ENCODE results near the gene KIAA1549. TPM values are rescaled to one million over a fixed set of nuclear protein-coding genes. Genes with fewer than 3 reads are reported as not detected.
"Not testable (repeated sequence)": the region's sequence is repeated elsewhere in the genome, so short reads cannot be mapped to it uniquely, and the experiment has no call there.

Gene KIAA1549
- total and polyA plus RNA-seq, 4 donors: 0.13 to 0.89 (median 0.42) TPM

GRCh38 chr7:139026551-139026950 lies 45.4 kb upstream of the KIAA1549 start:
- Histone ChIP-seq H3K9me3 (ENCODE audit: control insufficient read depth in 4 of 4, low read length in 3 of 4) (no peaks in the 10 kb centered on the region), H3K9ac (ENCODE audit: low read depth in 1 of 2, low read length in 2 of 2) (no peak overlapping the region), H3K4me1 (ENCODE audit: control insufficient read depth in 4 of 4, insufficient read depth in 4 of 4, low read length in 3 of 4) (no peaks in the 10 kb centered on the region), H3K36me3 (ENCODE audit: control insufficient read depth in 4 of 4, insufficient read depth in 3 of 4, low read depth in 1 of 4, low read length in 3 of 4) (no peaks in the 10 kb centered on the region), H3K4me3 (ENCODE audit: low read depth in 1 of 3, low read length in 3 of 3) (no peak overlapping the region), H3K27ac (ENCODE audit: low read depth in 1 of 2, low read length in 2 of 2) (no peak overlapping the region), H3K27me3 (ENCODE audit: control insufficient read depth in 4 of 4, insufficient read depth in 4 of 4, low read length in 3 of 4) (no peaks in the 10 kb centered on the region)
- WGBS: 93% methylated on average over 6 of the region's 6 CpGs
- DNase-seq (ENCODE audit: low spot score): no peak
- TF ChIP-seq CTCF (IDR thresholded peaks at IDR 0.05; ENCODE audit: low read depth, low read length, missing input control): no peak
- TF ChIP-seq JUND (IDR thresholded peaks at IDR 0.05): no peak
- no peak for TF ChIP-seq RXRA (IDR thresholded peaks at IDR 0.05)
- TF ChIP-seq ATF3 (IDR thresholded peaks at IDR 0.05): no peak
- no peak for TF ChIP-seq YY1 (IDR thresholded peaks at IDR 0.05)
- TF ChIP-seq FOXA2 (IDR thresholded peaks at IDR 0.05): no peak
- TF ChIP-seq GABPA (IDR thresholded peaks at IDR 0.05 in 1 of 2, conservative IDR thresholded peaks at IDR 0.05 in 1 of 2): no peak
- TF ChIP-seq REST (IDR thresholded peaks at IDR 0.05): no peak
- no peak for TF ChIP-seq FOXA1 (IDR thresholded peaks at IDR 0.05)
- TF ChIP-seq EGR1 (IDR thresholded peaks at IDR 0.05; ENCODE audit: low read depth in 2 of 2): no peak
- TF ChIP-seq RAD21 (IDR thresholded peaks at IDR 0.05): no peak
- no peak for TF ChIP-seq MAX (IDR thresholded peaks at IDR 0.05)
- no peak for TF ChIP-seq NR2F2 (IDR thresholded peaks at IDR 0.05)
- no peak for TF ChIP-seq SP1 (IDR thresholded peaks at IDR 0.05)
- TF ChIP-seq ZBTB33 (IDR thresholded peaks at IDR 0.05): no peak
- TF ChIP-seq HNF4A (conservative IDR thresholded peaks at IDR 0.05): no peak
- no peak for TF ChIP-seq TAF1 (conservative IDR thresholded peaks at IDR 0.05)

- not testable (repeated sequence) for H3K4me3 ChIP-seq (ENCODE audit: low read depth in 1 of 3, low read length in 3 of 3); H3K4me1 ChIP-seq (ENCODE audit: control insufficient read depth in 4 of 4, insufficient read depth in 4 of 4, low read length in 3 of 4); H3K36me3 ChIP-seq (ENCODE audit: control insufficient read depth in 4 of 4, insufficient read depth in 3 of 4, low read depth in 1 of 4, low read length in 3 of 4); H3K27me3 ChIP-seq (ENCODE audit: control insufficient read depth in 4 of 4, insufficient read depth in 4 of 4, low read length in 3 of 4); H3K9ac ChIP-seq (ENCODE audit: low read depth in 1 of 2, low read length in 2 of 2); H3K27ac ChIP-seq (ENCODE audit: low read depth in 1 of 2, low read length in 2 of 2); H3K9me3 ChIP-seq (ENCODE audit: control insufficient read depth in 4 of 4, low read length in 3 of 4); DNase-seq (ENCODE audit: low spot score)
- 94% methylated on average over 5 of the region's 5 CpGs for WGBS
Measured at GRCh38 chr7:139025861-139026260, 44.7 kb upstream of the KIAA1549 start.
